KOPT-K1 (cell line): ENCODE measurements around the gene CILP.

Experiments
- H3K27ac ChIP-seq: fragments of 200-600 bp; sonication (generic); 2 replicates; pipeline ENCODE4 v1.5.1; 2016; ENCODE audit warnings: antibody characterized with exemption, mild to moderate bottlenecking, low read depth, low read length; ENCODE audit not compliant: poor library complexity, severe bottlenecking
- H3K36me3 ChIP-seq: fragments of 200-600 bp; sonication (generic); 2 replicates; pipeline ENCODE4 v1.5.1; 2017; ENCODE audit warnings: antibody characterized with exemption, mild to moderate bottlenecking, low read length, moderate library complexity; ENCODE audit not compliant: insufficient read depth
- H3K9me3 ChIP-seq: fragments of 200-600 bp; sonication (generic); 2 replicates; pipeline ENCODE4 v1.5.1; 2017; ENCODE audit warnings: antibody characterized with exemption, low read length, mild to moderate bottlenecking; ENCODE audit not compliant: insufficient read depth, poor library complexity, severe bottlenecking

CILP gene, protein sequence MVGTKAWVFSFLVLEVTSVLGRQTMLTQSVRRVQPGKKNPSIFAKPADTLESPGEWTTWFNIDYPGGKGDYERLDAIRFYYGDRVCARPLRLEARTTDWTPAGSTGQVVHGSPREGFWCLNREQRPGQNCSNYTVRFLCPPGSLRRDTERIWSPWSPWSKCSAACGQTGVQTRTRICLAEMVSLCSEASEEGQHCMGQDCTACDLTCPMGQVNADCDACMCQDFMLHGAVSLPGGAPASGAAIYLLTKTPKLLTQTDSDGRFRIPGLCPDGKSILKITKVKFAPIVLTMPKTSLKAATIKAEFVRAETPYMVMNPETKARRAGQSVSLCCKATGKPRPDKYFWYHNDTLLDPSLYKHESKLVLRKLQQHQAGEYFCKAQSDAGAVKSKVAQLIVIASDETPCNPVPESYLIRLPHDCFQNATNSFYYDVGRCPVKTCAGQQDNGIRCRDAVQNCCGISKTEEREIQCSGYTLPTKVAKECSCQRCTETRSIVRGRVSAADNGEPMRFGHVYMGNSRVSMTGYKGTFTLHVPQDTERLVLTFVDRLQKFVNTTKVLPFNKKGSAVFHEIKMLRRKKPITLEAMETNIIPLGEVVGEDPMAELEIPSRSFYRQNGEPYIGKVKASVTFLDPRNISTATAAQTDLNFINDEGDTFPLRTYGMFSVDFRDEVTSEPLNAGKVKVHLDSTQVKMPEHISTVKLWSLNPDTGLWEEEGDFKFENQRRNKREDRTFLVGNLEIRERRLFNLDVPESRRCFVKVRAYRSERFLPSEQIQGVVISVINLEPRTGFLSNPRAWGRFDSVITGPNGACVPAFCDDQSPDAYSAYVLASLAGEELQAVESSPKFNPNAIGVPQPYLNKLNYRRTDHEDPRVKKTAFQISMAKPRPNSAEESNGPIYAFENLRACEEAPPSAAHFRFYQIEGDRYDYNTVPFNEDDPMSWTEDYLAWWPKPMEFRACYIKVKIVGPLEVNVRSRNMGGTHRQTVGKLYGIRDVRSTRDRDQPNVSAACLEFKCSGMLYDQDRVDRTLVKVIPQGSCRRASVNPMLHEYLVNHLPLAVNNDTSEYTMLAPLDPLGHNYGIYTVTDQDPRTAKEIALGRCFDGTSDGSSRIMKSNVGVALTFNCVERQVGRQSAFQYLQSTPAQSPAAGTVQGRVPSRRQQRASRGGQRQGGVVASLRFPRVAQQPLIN

DNA sequence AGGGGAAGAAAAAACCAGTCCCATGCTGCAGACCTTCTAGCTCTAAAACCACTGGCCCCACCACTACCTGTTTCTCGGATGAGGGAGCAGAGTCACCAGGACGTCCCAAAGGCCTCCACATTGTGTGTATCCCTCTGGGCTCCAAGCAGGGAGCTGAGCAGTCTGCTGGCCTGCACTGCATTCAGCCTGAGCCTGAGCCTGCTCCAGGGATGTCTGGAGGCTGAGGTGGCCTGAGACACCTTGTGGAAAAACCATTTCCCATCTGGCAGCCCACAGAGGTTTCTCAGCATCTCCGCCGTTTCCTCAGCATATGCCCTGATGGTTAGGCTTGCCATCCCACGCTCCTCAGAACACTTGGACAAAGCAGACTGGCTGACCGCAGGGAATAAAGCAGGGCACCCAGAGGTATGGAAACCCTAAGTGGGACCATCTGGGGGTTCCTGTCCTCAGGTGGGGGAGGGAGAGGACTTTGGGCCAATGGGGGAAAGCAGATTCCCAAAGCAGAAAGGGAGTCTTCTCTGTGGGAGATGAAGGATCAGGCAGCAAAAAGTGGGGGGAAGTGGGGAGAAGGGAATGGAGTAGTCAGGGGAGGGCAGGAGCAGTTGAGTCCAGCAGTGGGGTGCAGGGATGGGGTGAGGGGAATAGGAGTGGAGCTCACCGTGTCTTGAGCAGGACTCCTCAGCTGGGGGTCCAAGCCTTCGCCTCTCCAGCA is at the start of gene CILP:
Gene CILP (minus strand): TSS at position 704 of the 712 bp plus-strand sequence. CDS start 1,718 bp downstream, outside the sequence.
- no peak within 1 kb of the TSS for H3K27ac ChIP-seq

DNA sequence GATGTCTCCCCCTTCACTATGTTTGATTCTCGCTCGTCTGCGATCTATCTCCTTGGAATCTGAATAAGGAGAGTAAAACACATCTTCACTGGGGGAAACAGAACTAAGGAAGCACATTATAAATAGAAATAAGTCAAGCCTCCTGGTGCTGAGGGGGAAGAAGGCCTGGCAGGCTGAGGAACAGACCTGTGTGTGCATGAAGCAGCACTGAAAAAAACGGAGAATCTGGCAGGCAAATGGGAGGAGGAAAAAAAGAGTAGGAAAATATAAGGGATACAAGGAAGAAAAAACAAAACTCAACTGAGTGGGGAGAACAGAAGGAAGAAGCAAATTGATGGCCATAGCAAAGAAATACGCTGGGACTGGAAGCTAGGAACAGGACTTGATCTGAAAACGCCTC is 49.7 kb upstream of the CILP start:
- Histone ChIP-seq H3K27ac (no peak overlapping the region), H3K9me3 (no peaks in the 10 kb centered on the region), H3K36me3 (peaks cover 74% of the 10 kb centered on the region)

More for the DNA sequence above, at the start of gene CILP:
- Histone ChIP-seq H3K36me3 (no peaks in the 10 kb centered on the region), H3K9me3 (no peaks in the 10 kb centered on the region)

DNA sequence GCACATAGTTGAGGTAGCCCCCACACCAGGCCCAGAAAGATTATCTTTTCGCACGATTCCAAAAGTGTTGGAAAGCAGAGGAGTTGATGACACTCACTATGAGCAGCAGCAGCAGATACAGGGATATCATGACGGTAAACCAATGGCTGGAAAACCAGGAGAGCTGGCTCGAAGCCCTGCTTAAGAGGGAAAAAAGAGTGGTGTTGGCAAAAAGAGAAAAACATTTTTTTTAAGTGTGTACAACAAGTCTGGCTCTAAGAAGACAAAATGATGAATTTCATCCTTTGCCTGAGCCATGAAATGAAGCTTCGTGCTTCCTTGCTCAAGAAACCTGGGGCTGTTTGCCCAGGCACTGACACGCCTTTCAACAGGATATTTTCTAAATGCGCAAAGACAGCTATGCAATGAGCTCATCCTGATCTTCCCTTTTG is 48.1 kb upstream of the CILP start:
- Histone ChIP-seq H3K9me3 (no peaks in the 10 kb centered on the region), H3K36me3 (peaks cover 71% of the 10 kb centered on the region)

DNA sequence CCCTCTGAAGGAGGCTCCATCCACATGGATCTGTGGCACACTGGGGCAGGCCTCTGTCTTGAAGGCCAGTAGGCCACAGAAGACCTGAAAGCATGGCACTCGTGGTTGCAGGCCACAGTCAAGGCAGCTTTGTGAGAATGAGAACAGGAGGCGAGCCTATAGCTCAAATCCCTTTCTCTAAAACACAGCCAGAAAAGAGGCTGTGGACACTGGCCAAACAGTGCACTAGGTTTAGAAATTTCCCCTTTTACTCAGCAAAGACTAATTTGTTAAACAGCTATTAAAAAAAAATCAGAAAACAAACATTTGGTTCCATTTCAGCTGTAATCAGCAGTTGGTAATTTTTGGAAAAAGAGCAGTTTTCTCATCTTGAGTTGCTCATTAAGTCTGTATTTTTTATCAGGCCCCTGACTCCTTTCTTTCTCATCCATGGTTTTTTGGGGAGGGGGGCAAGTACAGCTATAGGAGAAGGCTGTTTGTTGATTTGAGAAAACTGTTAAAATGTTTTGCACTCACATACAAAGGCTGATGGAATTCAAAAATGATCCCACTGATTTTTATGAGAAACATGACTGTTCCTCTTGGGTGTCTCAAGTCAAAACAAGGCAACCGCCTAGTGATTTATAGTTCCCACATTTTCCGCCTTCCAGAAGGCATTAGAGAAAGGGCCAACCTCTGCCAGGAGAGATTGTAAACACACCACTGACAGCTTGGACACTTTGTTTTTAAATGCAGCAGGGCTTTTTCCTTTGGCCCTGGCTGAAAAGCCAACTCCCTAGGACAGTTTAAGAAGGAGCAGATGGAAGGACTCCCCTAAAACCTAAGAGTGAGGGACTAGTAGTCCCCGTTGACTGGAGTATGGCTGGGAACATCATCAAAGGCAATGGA is 47.3 kb upstream of the CILP start:
- no peak overlapping the region for H3K27ac ChIP-seq
- no peaks in the 10 kb centered on the region for H3K9me3 ChIP-seq
- H3K36me3 ChIP-seq = peaks cover 71% of the 10 kb centered on the region

More for the DNA sequence above, 48.1 kb upstream of the CILP start:
- no peak overlapping the region for H3K27ac ChIP-seq

DNA sequence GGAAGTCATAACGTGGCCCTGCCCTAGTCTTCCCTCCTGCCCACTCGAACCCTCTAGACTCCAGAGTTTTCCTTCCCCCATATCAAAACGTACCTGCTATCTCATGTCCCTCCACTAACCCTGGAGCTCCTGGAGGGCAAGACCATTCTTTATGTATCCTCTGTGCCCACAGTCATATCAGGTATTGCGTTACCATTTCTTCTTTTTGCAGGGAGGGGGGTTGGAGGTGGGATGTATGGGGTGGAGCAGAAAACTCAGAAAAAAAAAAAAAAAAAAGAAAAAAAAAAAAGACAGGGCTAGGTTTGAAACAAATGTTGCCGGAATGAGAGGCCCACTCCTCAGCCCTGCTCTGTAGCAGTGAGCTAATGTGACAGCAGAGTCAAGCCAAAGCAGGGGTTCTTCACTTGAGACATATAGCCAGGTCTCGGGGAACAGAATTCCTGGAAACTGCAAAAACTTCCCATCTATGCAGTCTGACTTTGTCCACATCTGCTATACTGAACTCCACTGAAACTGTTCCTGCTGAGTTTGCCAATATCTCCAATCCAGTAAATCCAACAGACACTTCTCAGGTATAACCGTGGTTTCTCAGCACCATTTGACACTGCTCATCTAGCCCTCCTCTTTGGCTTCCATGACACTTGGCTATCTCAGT is 44.3 kb upstream of the CILP start:
- Histone ChIP-seq H3K9me3 (no peaks in the 10 kb centered on the region), H3K36me3 (peaks cover 44% of the 10 kb centered on the region), H3K27ac (no peak overlapping the region)

DNA sequence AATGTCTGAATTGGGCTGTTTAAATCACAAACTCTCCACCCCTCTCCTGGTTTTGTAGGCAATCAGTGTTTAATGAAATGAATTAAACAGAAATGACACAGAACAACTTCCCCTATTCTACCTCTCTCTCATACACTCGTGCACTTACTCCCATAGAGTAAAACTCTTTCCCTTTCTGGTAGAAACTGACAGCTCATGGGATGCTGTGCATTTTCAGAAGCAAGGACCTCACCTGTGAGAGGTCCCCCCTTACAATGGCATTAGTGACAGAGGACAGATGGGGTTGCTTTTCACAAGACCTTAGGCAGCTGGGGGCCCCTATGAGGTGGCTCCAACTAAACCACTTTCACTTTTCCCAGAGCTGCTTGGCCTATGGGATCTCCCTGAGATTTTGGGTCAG is 43.5 kb upstream of the CILP start:
- H3K9me3 ChIP-seq = no peaks in the 10 kb centered on the region
- no peak overlapping the region for H3K27ac ChIP-seq
- H3K36me3 ChIP-seq = peaks cover 36% of the 10 kb centered on the region

DNA sequence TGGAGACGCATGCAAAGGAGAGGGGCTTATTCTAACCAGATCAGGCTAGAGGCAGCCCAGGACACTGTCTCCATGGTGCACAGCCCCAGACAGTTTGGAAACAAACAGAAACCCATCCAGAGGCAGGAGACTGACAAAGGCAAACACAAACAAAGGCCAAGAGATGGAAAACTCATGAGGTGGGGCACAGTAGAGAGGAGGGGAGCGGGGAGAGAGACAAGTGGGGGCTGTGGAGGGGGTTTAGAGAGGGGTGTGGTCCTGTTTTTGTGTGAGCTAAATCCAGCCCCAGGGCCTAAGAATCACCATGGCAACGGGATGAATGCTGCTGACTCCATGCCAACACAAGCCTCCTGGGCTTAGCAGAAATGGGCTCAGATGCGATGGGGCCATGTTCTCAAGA is 43.1 kb upstream of the CILP start:
- Histone ChIP-seq H3K36me3 (peaks cover 32% of the 10 kb centered on the region), H3K27ac (no peak overlapping the region), H3K9me3 (no peaks in the 10 kb centered on the region)

DNA sequence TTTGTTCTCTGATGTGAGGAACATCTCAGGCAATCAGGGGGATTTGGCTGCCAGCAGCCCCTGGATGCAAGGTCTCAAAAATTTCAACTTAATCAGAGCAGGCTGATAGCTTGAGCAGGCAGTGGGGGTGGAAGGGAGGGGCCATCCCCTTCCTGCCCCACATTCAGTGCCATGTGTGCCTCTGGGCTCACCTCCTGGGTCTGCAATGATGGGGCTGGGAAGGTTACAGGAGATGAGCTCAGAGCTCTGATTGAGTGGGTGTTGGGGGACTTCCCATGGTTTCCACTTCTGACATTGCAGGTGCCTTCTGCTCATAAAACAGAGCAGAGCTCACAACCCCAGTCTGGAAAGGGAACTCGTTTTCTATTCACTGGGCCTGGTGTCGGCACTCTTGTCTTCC is 38.4 kb upstream of the CILP start:
- H3K27ac ChIP-seq = no peak overlapping the region
- H3K36me3 ChIP-seq = peaks cover 6% of the 10 kb centered on the region; the same call in 1 of the 2 replicates

DNA sequence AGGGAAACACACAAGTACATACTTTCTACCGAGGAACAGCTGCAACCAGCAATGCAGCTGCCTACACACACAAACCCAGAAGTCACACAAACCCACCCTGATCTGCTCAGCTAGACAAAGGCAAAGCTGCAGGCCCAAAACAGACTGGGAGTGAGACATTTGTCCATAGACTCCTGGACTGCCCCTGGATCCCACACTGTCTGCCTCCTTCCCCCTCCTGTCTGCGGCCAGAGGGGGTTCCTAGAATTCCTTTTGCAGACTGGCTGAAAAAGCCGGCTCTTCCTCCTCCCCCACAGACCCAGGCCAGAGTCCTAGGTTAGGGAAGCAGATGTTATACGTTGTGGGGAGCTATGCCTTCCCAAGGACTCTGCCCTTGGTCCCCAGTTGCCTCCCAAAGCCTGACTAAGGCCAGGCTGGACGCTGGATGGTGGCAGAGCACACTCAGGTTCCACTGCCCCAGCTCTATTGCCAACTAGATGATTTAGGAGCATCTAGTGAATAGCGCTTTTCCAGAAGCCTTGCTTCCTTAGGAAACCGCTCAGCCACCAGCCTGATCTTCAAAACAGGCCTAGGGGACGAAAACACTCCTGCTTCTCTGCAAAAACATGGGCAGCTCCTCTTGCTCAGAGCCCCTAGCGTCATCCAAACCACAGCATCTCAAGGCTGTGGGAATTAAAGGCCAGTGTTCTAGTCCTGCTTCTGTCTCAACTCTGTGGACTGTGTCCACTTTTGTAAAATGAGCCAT is 37.4 kb upstream of the CILP start:
- Histone ChIP-seq H3K27ac (no peak overlapping the region), H3K36me3 (no peaks in the 10 kb centered on the region; the same call in 1 of the 2 replicates), H3K9me3 (no peaks in the 10 kb centered on the region)

More for the DNA sequence above, 38.4 kb upstream of the CILP start:
- no peaks in the 10 kb centered on the region for H3K9me3 ChIP-seq

DNA sequence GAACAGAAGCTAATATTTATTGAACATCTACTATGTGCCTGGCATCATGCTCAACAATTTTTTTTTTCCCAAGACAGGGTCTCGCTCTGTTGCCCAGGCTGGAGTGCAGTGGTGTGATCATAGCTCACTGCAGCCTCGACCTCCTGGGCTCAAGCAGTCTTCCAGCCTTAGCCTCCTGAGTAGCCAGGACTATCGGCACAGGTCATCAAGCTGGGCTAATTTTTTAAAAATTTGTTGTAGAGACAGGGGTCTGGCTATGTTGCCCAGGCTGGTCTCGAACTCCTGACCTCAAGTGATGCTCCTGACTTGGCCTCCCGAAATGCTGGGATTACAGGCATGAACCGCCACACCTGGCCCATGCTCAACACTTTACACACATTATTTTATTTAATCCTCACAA is 35.7 kb upstream of the CILP start:
- Histone ChIP-seq H3K9me3 (no peaks in the 10 kb centered on the region), H3K27ac (no peak overlapping the region), H3K36me3 (no peaks in the 10 kb centered on the region; the same call in 1 of the 2 replicates)

DNA sequence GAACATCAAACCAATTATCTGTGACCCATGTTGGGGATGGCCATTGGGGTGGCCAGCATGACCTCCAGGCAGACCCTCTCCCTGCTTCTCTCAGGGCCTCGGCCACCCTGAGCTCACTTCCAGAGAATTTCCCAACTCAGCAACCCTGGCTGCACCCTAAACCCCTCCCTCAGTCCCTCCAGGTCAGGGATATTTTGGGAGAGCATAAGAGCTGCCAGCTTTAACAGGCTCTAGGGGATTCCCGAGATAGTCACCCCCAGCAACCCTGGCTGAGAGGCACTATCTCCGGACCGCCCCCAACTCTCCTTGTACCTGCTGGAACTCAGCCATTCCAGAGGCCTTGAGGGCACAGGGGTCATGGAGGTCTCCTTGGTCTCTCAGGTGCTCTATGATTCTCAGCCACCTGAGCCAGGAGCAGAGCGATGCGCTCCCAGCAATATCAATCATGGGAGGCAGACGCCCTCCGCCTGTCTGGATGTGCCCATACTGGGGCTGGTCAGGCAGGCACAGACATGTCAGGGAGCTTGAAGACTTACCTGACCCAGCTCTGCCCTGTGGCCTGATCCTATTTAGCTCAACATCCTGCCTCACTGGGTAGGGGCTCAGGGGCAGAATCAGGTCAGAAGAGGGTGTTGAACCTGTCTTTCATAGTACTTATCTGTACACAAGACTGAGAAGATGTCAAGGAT is 34.9 kb upstream of the CILP start:
- H3K36me3 ChIP-seq = no peaks in the 10 kb centered on the region; the same call in 1 of the 2 replicates
- no peaks in the 10 kb centered on the region for H3K9me3 ChIP-seq
- no peak overlapping the region for H3K27ac ChIP-seq

DNA sequence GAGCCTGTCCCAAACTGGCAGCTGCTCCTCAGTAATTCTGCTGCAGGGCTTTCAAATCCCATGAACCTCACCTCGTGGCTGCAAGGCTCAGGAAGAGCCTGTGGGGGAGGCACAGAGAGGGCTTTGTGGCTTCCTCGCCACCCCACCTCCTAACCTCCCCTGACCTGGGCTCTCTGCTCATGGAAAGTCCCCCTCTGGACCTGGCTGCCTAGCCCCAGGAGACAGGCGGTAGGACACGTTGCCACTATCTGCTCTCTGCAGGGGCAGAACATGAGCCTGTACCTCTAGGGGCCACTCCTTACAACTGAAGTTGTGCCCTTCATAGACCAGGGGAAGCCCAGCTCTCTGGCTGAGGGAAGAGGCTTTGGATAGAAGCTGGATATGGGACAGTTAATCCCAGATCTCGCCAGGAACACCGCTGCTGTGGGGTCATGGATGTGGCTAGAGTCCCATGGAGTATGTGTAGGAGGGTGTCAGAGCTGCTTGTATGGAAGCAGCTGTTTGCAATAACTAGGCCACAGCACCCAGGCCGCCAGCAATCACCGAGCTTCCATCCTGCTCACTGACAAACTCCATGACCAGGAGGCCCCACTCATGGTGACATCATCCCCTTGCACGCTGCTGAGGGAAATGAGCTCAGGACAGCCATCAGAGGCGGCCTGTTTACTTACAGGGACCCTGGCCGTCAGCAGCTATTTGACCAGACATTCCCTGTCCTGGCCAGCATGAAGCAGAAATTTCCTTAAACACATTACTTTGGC is 34.0 kb upstream of the CILP start:
- Histone ChIP-seq H3K27ac (no peak overlapping the region), H3K36me3 (no peaks in the 10 kb centered on the region), H3K9me3 (no peaks in the 10 kb centered on the region)
